Testis (tissue), 3 donors: ENCODE results near the gene SCAMP5. TPM values are rescaled to one million over a fixed set of nuclear protein-coding genes. Genes with fewer than 3 reads are reported as not detected.

Experiments used
- DNase-seq: peaks from one replicate; pipeline ENCODE4 v3.0.0-alpha.2; 2019
- H3K27ac ChIP-seq, 2 donors: fragments of 200-600 bp; sonication (generic); one replicate each; pipeline ENCODE4 v1.5.1; 2019
- H3K27me3 ChIP-seq: fragments of 200-600 bp; sonication (generic); one replicate; pipeline ENCODE4 v1.5.1; 2019
- H3K36me3 ChIP-seq: fragments of 200-600 bp; sonication (generic); one replicate; pipeline ENCODE4 v1.5.1; 2017; ENCODE audit warnings: low read depth; ENCODE audit errors: missing control alignments
- H3K4me1 ChIP-seq: fragments of 200-600 bp; sonication (generic); one replicate; pipeline ENCODE4 v1.5.1; 2019
- H3K4me3 ChIP-seq, 2 donors: fragments of 200-600 bp; sonication (generic); one replicate each; pipeline ENCODE4 v1.5.1; 2017 to 2019
- H3K9me3 ChIP-seq: fragments of 200-600 bp; sonication (generic); one replicate; pipeline ENCODE4 v1.5.1; 2017
- POLR2A ChIP-seq: fragments of 450-650 bp; IDR thresholded peaks from one replicate; pipeline ENCODE4 v1.6.1; 2017; ENCODE audit warnings: antibody characterized with exemption, mild to moderate bottlenecking, moderate library complexity
- WGBS, 2 donors: methylation state at CpG; one replicate each; pipeline ENCODE4 v1.1.5; 2018; 5-methylcytosine and 5-hydroxymethylcytosine counted together
- intact Hi-C: fragments of 100-400 bp; cut with DNase I; formaldehyde crosslinking; loops from one replicate; pipeline ENCODE4 v1.15.1; 2023; ENCODE audit warnings: low total_unique reads
- polyA plus RNA-seq: library from polyadenylated mRNA; stranded (reverse); fragments of 350-450 nt; fragmentation: Illumina TruSeq; extraction: RNeasy Lipid Tissue Mini Kit (QIAGEN cat#74804); gene quantifications from one replicate; pipeline ENCODE4 v1.2.3, GENCODE V29; 2014; ENCODE audit warnings: low read depth, low replicate concordance; ENCODE audit not compliant: insufficient read depth
- total RNA-seq, 2 donors: library from RNA; depleted of rRNA; stranded (reverse); fragments of >200 nt; gene quantifications; one replicate each; pipeline ENCODE4 v1.2.3, GENCODE V29; 2016
- TF ChIP-seq, protein P1 (sequence below), 3 experiments: fragments of 450-650 bp in 2 of 3; fragments of 200-600 bp in 1 of 3; sonication (generic) in 1 of 3; IDR thresholded peaks; one replicate each; pipeline ENCODE4 v1.5.1; 2016 to 2019; ENCODE audit warnings: antibody characterized with exemption in 3 of 3, mild to moderate bottlenecking in 2 of 3, moderate library complexity in 1 of 3

The SCAMP5 gene
- total and polyA plus RNA-seq, 3 donors from 2014 or later = 25.3 to 37.0 (median 27.4) TPM

GRCh38 chr15:74997141-74997540, 1.8 kb downstream of the SCAMP5 start:
- Histone ChIP-seq H3K4me3 (no peak overlapping the region), H3K4me1 (peaks cover 7% of the 10 kb centered on the region), H3K27ac (no peak overlapping the region), H3K27me3 (no peaks in the 10 kb centered on the region), H3K36me3 (no peaks in the 10 kb centered on the region), H3K9me3 (no peaks in the 10 kb centered on the region)
- intact Hi-C loops = no loop called here
- TF ChIP-seq, protein P1, sequence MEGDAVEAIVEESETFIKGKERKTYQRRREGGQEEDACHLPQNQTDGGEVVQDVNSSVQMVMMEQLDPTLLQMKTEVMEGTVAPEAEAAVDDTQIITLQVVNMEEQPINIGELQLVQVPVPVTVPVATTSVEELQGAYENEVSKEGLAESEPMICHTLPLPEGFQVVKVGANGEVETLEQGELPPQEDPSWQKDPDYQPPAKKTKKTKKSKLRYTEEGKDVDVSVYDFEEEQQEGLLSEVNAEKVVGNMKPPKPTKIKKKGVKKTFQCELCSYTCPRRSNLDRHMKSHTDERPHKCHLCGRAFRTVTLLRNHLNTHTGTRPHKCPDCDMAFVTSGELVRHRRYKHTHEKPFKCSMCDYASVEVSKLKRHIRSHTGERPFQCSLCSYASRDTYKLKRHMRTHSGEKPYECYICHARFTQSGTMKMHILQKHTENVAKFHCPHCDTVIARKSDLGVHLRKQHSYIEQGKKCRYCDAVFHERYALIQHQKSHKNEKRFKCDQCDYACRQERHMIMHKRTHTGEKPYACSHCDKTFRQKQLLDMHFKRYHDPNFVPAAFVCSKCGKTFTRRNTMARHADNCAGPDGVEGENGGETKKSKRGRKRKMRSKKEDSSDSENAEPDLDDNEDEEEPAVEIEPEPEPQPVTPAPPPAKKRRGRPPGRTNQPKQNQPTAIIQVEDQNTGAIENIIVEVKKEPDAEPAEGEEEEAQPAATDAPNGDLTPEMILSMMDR (IDR thresholded peaks at IDR 0.05) = no peak
- TF ChIP-seq POLR2A = no peak
- DNase-seq = no peak
- WGBS, 2 donors = 75 to 80% methylated on average over 4 of the region's 4 CpGs

DNA sequence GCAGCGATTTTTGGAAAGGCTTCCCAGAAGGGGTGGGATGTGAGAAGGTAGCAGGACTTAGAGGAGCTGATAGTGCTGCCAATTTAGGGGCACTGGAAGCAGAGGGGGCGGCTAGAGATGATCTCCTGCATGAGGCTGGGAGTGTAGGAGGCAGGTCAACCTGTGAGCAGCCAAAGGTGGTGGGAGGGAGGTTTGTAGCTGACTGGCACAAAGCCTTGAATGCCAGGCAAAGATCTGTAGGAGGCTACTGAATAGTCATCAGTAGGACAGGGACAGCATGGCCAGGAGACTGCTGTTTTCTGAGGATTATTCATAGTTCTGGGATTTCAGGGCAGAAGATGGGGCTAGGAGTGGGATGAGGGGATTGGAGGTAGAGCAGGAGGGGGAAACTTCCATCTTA, 2.2 kb downstream of the SCAMP5 start:
- WGBS, 2 donors = 78 to 82% methylated on average over 2 of the region's 2 CpGs

GRCh38 chr15:75001310-75001709, 5.9 kb downstream of the SCAMP5 start:
- DNase-seq = no peak
- Histone ChIP-seq H3K27ac (no peak overlapping the region), H3K27me3 (no peaks in the 10 kb centered on the region), H3K4me3 (no peak overlapping the region), H3K36me3 (no peaks in the 10 kb centered on the region), H3K4me1 (peaks cover 12% of the 10 kb centered on the region), H3K9me3 (no peaks in the 10 kb centered on the region)
- intact Hi-C loops = no loop called here
- TF ChIP-seq POLR2A = no peak
- TF ChIP-seq, protein P1 (IDR thresholded peaks at IDR 0.05) = no peak
- 82 to 88% methylated on average over 6 of the region's 6 CpGs for WGBS, 2 donors

More for the DNA sequence above, 2.2 kb downstream of the SCAMP5 start:
- Histone ChIP-seq H3K4me1 (peaks cover 7% of the 10 kb centered on the region), H3K4me3 (no peak overlapping the region), H3K27ac (no peak overlapping the region), H3K27me3 (no peaks in the 10 kb centered on the region), H3K9me3 (no peaks in the 10 kb centered on the region), H3K36me3 (no peaks in the 10 kb centered on the region)
- intact Hi-C loops = no loop called here
- no peak for DNase-seq
- no peak for TF ChIP-seq POLR2A
- TF ChIP-seq, protein P1 (IDR thresholded peaks at IDR 0.05) = no peak

GRCh38 chr15:75002398-75002797, 7.0 kb downstream of the SCAMP5 start:
- no peaks in the 10 kb centered on the region for H3K27me3 ChIP-seq
- no peaks in the 10 kb centered on the region for H3K36me3 ChIP-seq
- TF ChIP-seq, protein P1 (IDR thresholded peaks at IDR 0.05) = no peak
- peaks cover 10% of the 10 kb centered on the region for H3K4me1 ChIP-seq
- H3K4me3 ChIP-seq = no peak overlapping the region
- no peaks in the 10 kb centered on the region for H3K9me3 ChIP-seq
- 63 to 77% methylated on average over 7 of the region's 7 CpGs for WGBS, 2 donors
- no peak overlapping the region for H3K27ac ChIP-seq
- DNase-seq = no peak
- intact Hi-C loops = no loop called here

GRCh38 chr15:75007216-75007615, 11.9 kb downstream of the SCAMP5 start:
- intact Hi-C loops = no loop called here
- no peaks in the 10 kb centered on the region for H3K27me3 ChIP-seq
- WGBS, 2 donors = 86 to 87% methylated on average over 13 of the region's 13 CpGs

More at GRCh38 chr15:75007216-75007615, 11.9 kb downstream of the SCAMP5 start:
- DNase-seq = no peak
- TF ChIP-seq POLR2A = no peak
- TF ChIP-seq, protein P1 (IDR thresholded peaks at IDR 0.05) = no peak
- peaks cover 25% of the 10 kb centered on the region for H3K4me1 ChIP-seq
- H3K9me3 ChIP-seq = no peaks in the 10 kb centered on the region
- H3K27ac ChIP-seq = no peak overlapping the region
- H3K4me3 ChIP-seq = no peak overlapping the region
- no peaks in the 10 kb centered on the region for H3K36me3 ChIP-seq
